ENCODE measurements around the gene CYP46A1.

CYP46A1 gene

DNA sequence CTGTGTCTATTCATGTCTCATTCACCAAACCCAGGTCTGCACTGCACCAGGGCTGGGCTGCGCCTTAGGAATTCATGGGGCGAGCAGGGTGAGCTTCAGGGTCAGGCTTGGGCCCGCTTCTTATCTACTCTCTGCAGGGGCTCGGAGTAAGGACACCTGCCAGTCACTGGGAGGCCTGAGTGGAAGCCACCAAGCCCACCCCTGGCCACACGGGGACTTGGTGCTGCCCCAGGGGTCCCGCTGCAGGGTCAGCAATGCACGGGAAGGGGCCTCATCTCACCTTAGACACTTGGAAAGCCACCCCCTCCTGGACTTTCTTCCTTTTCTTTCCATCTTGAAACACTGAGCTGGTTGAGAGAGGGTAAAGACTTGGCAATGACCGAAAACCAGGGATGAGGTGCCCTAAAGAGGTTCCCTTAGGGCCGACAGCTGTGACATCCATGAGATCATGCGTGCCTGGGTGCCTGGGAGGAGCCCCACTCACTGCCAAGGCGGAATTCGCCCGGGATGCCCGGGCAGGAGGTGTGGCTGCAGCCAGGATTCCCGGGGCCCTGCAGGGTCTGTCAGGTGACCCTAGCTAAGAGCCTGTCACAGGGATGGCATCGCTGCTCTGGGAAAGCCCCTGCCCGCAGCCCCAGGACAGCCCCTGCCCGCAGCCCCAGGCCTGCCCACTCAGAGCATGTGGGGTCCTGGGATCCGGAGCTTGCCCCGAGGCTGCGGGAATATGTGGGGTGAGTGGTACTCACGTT, 63.7 kb downstream of the CYP46A1 start:
- peaks cover 3% of the 10 kb centered on the region for H3K27me3 ChIP-seq (replicated peaks; ENCODE audit: control insufficient read depth, insufficient read depth, low read length)
- H3K36me3 ChIP-seq (ENCODE audit: control insufficient read depth, insufficient read depth, low read length) = no peaks in the 10 kb centered on the region
- no peak for DNase-seq (ENCODE audit: extremely low read depth, insufficient read length)
- no peak overlapping the region for H3K4me3 ChIP-seq (replicated peaks; ENCODE audit: low read depth, low read length)
- TF ChIP-seq, protein P1, sequence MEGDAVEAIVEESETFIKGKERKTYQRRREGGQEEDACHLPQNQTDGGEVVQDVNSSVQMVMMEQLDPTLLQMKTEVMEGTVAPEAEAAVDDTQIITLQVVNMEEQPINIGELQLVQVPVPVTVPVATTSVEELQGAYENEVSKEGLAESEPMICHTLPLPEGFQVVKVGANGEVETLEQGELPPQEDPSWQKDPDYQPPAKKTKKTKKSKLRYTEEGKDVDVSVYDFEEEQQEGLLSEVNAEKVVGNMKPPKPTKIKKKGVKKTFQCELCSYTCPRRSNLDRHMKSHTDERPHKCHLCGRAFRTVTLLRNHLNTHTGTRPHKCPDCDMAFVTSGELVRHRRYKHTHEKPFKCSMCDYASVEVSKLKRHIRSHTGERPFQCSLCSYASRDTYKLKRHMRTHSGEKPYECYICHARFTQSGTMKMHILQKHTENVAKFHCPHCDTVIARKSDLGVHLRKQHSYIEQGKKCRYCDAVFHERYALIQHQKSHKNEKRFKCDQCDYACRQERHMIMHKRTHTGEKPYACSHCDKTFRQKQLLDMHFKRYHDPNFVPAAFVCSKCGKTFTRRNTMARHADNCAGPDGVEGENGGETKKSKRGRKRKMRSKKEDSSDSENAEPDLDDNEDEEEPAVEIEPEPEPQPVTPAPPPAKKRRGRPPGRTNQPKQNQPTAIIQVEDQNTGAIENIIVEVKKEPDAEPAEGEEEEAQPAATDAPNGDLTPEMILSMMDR (IDR thresholded peaks at IDR 0.05; ENCODE audit: insufficient read depth, low read length, poor library complexity, severe bottlenecking) = no peak

DNA sequence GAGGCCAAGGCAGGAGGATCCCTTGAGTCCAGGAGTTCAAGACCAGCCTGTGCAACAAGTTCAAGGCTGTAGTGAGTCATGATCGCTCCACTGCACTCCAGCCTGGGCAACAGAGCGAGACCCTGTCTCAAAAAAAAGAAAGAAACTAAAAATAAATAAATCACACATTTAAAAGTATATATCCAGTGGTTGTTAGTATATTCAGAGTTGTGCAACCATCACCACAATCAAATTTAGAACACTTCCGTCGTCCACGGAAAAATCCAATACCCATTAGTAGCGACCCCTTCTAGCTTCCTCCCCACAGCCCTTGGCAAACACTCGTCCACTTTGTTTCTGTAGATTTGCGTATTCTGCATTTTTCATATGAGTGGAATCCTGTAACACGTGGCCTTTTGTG, 64.4 kb downstream of the CYP46A1 start:
- no peak for DNase-seq (ENCODE audit: extremely low read depth, insufficient read length)
- Histone ChIP-seq H3K36me3 (ENCODE audit: control insufficient read depth, insufficient read depth, low read length) (no peaks in the 10 kb centered on the region), H3K27me3 (replicated peaks; ENCODE audit: control insufficient read depth, insufficient read depth, low read length) (peaks cover 3% of the 10 kb centered on the region), H3K4me3 (replicated peaks; ENCODE audit: low read depth, low read length) (no peak overlapping the region)
- TF ChIP-seq, protein P1 (IDR thresholded peaks at IDR 0.05; ENCODE audit: insufficient read depth, low read length, poor library complexity, severe bottlenecking) = no peak

DNA sequence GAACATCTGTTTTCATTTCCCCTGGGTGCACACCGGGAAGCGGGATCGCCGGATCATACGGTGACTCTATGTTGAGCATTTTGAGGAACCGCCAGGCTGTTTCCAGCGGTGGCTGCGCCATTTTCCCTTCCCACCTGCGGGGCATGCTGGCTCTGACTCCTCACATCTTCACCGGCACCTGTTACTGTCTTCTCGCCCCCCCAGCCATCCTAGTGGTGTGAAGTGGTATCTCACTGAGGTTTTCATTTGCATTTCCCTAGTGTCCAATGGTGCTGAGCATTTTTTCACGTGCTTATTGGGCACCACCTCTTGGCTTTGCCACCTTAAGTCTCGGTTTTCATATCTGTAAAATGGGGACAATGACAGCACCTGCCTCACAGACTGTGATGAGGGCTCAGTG, 65.0 kb downstream of the CYP46A1 start:
- no peak for DNase-seq (ENCODE audit: extremely low read depth, insufficient read length)
- TF ChIP-seq, protein P1 (IDR thresholded peaks at IDR 0.05; ENCODE audit: insufficient read depth, low read length, poor library complexity, severe bottlenecking) = no peak
- H3K4me3 ChIP-seq (replicated peaks; ENCODE audit: low read depth, low read length) = no peak overlapping the region
- H3K27me3 ChIP-seq (replicated peaks; ENCODE audit: control insufficient read depth, insufficient read depth, low read length) = peaks cover 3% of the 10 kb centered on the region
- no peaks in the 10 kb centered on the region for H3K36me3 ChIP-seq (ENCODE audit: control insufficient read depth, insufficient read depth, low read length)

DNA sequence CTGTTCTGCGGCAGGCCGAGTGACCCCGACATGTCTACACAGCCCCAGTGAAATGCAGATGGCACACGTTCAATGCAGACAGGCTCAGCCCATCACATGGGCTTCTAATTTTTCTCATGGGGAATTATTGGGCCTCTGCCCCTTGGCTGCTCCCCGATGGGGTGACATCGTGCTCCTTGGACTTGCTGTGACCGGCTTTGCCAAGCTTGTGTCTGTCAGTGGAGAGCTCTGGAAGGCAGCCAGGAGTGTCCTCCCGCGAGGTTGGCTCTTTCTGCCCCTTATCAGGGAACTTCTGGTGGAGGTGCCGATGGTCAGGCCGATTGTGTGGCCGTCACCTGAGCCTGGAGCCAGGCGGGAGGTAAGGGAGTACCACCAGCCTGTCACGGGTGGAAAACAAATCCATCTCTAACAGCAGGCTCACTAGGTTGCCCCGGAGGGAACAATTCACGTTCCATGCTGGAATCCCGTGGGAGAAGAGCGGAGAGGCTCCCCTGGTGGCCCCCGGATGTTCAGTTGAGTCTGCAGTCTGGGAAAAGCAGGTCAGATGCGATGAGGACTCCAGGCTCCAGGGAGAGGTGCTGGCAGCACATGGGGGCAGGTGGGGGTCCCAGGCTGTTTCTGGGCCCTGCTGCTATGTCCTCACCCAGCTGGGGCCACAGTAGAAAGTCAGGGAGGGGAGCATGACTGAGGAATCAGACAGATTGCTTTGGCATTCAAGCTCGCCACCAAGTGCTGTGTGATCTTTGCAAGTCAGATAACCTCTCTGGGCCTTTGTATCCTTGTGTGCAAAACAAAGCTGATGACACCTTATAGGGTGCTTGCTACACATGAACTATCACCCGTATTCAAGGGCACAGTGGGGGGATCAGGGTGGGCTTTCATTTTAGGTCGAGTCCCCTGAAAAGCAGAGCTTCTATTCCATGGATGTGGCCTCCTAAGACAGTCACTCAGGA, 65.9 kb downstream of the CYP46A1 start:
- no peak for DNase-seq (ENCODE audit: extremely low read depth, insufficient read length)
- H3K4me3 ChIP-seq (replicated peaks; ENCODE audit: low read depth, low read length) = no peak overlapping the region
- peaks cover 3% of the 10 kb centered on the region for H3K27me3 ChIP-seq (replicated peaks; ENCODE audit: control insufficient read depth, insufficient read depth, low read length)
- TF ChIP-seq, protein P1 (IDR thresholded peaks at IDR 0.05; ENCODE audit: insufficient read depth, low read length, poor library complexity, severe bottlenecking) = no peak
- H3K36me3 ChIP-seq (ENCODE audit: control insufficient read depth, insufficient read depth, low read length) = no peaks in the 10 kb centered on the region

DNA sequence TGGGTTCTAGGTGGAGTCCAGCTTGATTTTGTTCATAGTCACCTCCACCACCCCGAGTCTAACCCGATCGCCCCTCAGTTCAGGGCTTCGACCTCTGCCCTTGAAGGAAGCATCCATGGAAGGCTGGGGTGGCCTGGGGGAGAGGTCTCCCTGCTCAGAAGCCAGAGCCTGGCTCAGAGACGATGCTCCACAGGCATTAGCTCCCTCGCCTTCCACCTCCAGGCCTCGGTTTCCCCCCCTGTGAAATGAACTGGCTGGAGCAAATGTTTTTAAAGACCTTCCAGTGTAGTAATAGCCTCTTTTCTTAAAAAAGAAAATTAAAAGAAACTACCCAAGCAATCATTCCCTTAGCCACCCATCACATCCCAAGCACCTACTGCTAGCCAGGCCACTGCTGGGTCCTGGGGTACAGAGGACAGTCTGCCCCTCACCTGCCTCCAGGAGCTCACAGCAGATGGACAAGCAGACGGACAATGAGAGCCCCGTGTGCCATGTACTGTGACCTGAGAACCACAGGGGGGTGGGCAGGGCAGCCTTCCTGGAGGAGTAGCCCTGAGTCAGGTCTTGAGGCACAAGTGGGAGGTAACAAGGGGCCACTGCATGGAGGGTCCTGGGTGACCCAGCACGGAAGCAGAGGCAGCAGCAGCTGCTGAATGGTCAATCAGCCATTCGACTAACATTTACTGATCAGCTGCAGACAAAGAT, 66.8 kb downstream of the CYP46A1 start:
- Histone ChIP-seq H3K4me3 (replicated peaks; ENCODE audit: low read depth, low read length) (no peak overlapping the region), H3K36me3 (ENCODE audit: control insufficient read depth, insufficient read depth, low read length) (no peaks in the 10 kb centered on the region), H3K27me3 (replicated peaks; ENCODE audit: control insufficient read depth, insufficient read depth, low read length) (peaks cover 3% of the 10 kb centered on the region)
- DNase-seq (ENCODE audit: extremely low read depth, insufficient read length) = no peak
- TF ChIP-seq, protein P1 (IDR thresholded peaks at IDR 0.05; ENCODE audit: insufficient read depth, low read length, poor library complexity, severe bottlenecking) = no peak

All from GM06990 (cell line).